ENCODE data around the gene CALN1.

DNA sequence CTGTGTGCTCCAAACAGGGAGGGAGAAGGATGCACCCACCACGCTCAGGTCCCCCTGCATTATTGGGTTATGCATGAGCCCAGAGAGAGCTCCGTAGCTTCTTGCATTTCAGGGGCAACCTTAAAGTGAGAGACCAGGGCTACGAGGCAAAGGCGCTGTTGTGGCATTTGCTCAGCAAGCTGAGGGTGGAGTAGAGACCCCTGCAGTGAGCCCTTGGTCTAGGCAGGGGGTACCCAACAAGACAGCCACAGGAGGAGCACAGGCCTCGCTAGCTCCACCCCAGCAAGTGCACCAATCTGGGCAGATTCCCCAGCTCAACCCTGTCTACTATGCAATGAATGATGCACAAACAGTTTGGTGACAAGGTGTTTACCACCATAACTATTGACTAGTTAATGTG is 198.4 kb downstream of the CALN1 start:
- TF ChIP-seq, protein P1, sequence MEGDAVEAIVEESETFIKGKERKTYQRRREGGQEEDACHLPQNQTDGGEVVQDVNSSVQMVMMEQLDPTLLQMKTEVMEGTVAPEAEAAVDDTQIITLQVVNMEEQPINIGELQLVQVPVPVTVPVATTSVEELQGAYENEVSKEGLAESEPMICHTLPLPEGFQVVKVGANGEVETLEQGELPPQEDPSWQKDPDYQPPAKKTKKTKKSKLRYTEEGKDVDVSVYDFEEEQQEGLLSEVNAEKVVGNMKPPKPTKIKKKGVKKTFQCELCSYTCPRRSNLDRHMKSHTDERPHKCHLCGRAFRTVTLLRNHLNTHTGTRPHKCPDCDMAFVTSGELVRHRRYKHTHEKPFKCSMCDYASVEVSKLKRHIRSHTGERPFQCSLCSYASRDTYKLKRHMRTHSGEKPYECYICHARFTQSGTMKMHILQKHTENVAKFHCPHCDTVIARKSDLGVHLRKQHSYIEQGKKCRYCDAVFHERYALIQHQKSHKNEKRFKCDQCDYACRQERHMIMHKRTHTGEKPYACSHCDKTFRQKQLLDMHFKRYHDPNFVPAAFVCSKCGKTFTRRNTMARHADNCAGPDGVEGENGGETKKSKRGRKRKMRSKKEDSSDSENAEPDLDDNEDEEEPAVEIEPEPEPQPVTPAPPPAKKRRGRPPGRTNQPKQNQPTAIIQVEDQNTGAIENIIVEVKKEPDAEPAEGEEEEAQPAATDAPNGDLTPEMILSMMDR (IDR thresholded peaks at IDR 0.05), result no peak
- no peak for TF ChIP-seq POLR2A (IDR thresholded peaks at IDR 0.05)

Data from ovary (tissue), 3 donors.